GM12878 (cell line): ENCODE measurements around the gene DMXL1. TPM values are rescaled to one million over a fixed set of nuclear protein-coding genes. Genes with fewer than 3 reads are reported as not detected.

Experiments
- ATAC-seq: fragments of 200-7000 bp; cut with Tn5 transposase; 3 replicates; pipeline ENCODE4 v1.9.1; 2020; ENCODE audit warnings: mild to moderate bottlenecking, moderate library complexity
- BruUV-seq: library from RNA; stranded (reverse); fragments of 400-500 nt; replicated peaks from 2 replicates; lab custom pipeline; 2021; lab: Mats Ljungman, UMichigan
- CTCF ChIA-PET: fragments of 300-600 bp; sonication (Branson Sonifier 250); formaldehyde crosslinking; extraction: SDS; loops from one replicate; lab custom pipeline; 2021; ENCODE audit warnings: inconsistent platforms; lab: Yijun Ruan, JAX
- POLR2A ChIA-PET: fragments of 350-600 bp; formaldehyde crosslinking; extraction: SDS; loops from one replicate; lab custom pipeline; 2021; ENCODE audit warnings: inconsistent platforms; lab: Charles Lee
- RAD21 ChIA-PET: fragments of 300-600 bp; sonication (Branson Sonifier 250); formaldehyde crosslinking; loops from one replicate; lab custom pipeline; 2023; ENCODE audit warnings: antibody characterized with exemption; ENCODE audit not compliant: unreplicated experiment; lab: Charles Lee
- SMC1A ChIA-PET: fragments of 300-600 bp; sonication (Branson Sonifier 250); formaldehyde crosslinking; loops from one replicate; lab custom pipeline; 2023; ENCODE audit not compliant: unreplicated experiment, uncharacterized antibody; lab: Charles Lee
- DNase-seq: peaks from one replicate; pipeline ENCODE4 v3.0.0-alpha.2; 2011; ENCODE audit warnings: low read depth, low spot score
- FAIRE-seq: peaks from 3 replicates; lab custom pipeline; 2011; peaks lifted over from hg19 to GRCh38; lab: Jason Lieb, UNC
- H2AFZ ChIP-seq: 2 replicates; pipeline ENCODE4 v1.6.0; 2011; ENCODE audit warnings: low read depth, low read length, control low read depth; ENCODE audit not compliant: control insufficient read depth
- H3K27ac ChIP-seq: 2 replicates; pipeline ENCODE4 v1.5.1; 2011; ENCODE audit warnings: control low read depth; ENCODE audit not compliant: control insufficient read depth, insufficient read depth
- H3K27me3 ChIP-seq, 2 experiments: replicated peaks in 1 of 2; 2 replicates each; pipeline versions ENCODE4 v1.6.0 to v1.6.1; 2011; ENCODE audit warnings: low read length in 1 of 2; ENCODE audit not compliant: control insufficient read depth in 2 of 2, insufficient read depth in 2 of 2
- H3K36me3 ChIP-seq, 2 experiments: 2 replicates each; pipeline ENCODE4 v1.5.1; 2011; ENCODE audit warnings: low read length in 1 of 2; ENCODE audit not compliant: control insufficient read depth in 2 of 2, insufficient read depth in 2 of 2
- H3K4me1 ChIP-seq: 2 replicates; pipeline ENCODE4 v1.6.1; 2011; ENCODE audit warnings: mild to moderate bottlenecking, low read length, moderate library complexity, mixed read lengths; ENCODE audit not compliant: control insufficient read depth, insufficient read depth
- H3K4me2 ChIP-seq: 2 replicates; pipeline ENCODE4 v1.6.0; 2011; ENCODE audit warnings: control low read depth; ENCODE audit not compliant: control insufficient read depth, insufficient read depth
- H3K4me3 ChIP-seq: fragments of 200-600 bp; sonication (generic); 2 replicates; pipeline ENCODE4 v1.5.1; 2016
- H3K79me2 ChIP-seq: 2 replicates; pipeline ENCODE4 v1.6.0; 2011; ENCODE audit warnings: low read length; ENCODE audit not compliant: control insufficient read depth, insufficient read depth
- H3K9ac ChIP-seq: 2 replicates; pipeline ENCODE4 v1.8.0; 2011; ENCODE audit warnings: low read length, control low read depth, mixed read lengths; ENCODE audit not compliant: control insufficient read depth, insufficient read depth
- H3K9me3 ChIP-seq: replicated peaks from 3 replicates; pipeline ENCODE4 v1.5.1; 2011; ENCODE audit warnings: mild to moderate bottlenecking, low read length; ENCODE audit not compliant: control insufficient read depth, insufficient read depth
- H4K20me1 ChIP-seq: 2 replicates; pipeline ENCODE4 v1.6.0; 2011; ENCODE audit not compliant: control insufficient read depth, insufficient read depth
- CBFB ChIP-seq: IDR thresholded peaks from 2 replicates; pipeline ENCODE4 v1.6.1; 2016; ENCODE audit warnings: antibody characterized with exemption, low read depth
- CBX3 ChIP-seq: fragments of 200-600 bp; sonication (generic); IDR thresholded peaks from 2 replicates; pipeline ENCODE4 v1.6.1; 2016; ENCODE audit warnings: low read depth, borderline replicate concordance
- EZH2 ChIP-seq: IDR thresholded peaks from 2 replicates; pipeline ENCODE4 v1.6.1; 2012; ENCODE audit warnings: low read depth, mild to moderate bottlenecking, control low read depth, inconsistent platforms, low read length, borderline replicate concordance; ENCODE audit not compliant: control insufficient read depth
- HSF1 ChIP-seq: fragments of 150-350 bp; IDR thresholded peaks from 2 replicates; pipeline ENCODE4 v1.6.1; 2014; ENCODE audit warnings: mild to moderate bottlenecking, low read depth, low read length
- LARP7 ChIP-seq: fragments of 450-650 bp; IDR thresholded peaks from 2 replicates; pipeline ENCODE4 v1.6.1; 2017; ENCODE audit warnings: mild to moderate bottlenecking
- MEF2A ChIP-seq: IDR thresholded peaks from 2 replicates; pipeline ENCODE4 v1.6.1; 2011; ENCODE audit warnings: low read depth, mild to moderate bottlenecking, low read length, moderate library complexity; ENCODE audit not compliant: insufficient read depth
- MXI1 ChIP-seq: fragments of 150-350 bp; IDR thresholded peaks from 2 replicates; pipeline ENCODE4 v1.6.1; 2011; ENCODE audit warnings: low read depth, mild to moderate bottlenecking, inconsistent platforms, low read length, improper control_type of control experiment
- MYB ChIP-seq: fragments of 150-350 bp; IDR thresholded peaks from 2 replicates; pipeline ENCODE4 v1.6.1; 2014; ENCODE audit warnings: mild to moderate bottlenecking, low read depth, low read length, borderline replicate concordance
- NRF1 ChIP-seq: conservative IDR thresholded peaks from 2 replicates; pipeline ENCODE4 v1.6.1; 2011; ENCODE audit warnings: mild to moderate bottlenecking, low read depth, low read length, improper control_type of control experiment
- RAD51 ChIP-seq: fragments of 450-650 bp; IDR thresholded peaks from 2 replicates; pipeline ENCODE4 v1.6.1; 2016; ENCODE audit warnings: moderate library complexity, mild to moderate bottlenecking, inconsistent platforms
- RELB ChIP-seq: fragments of 450-650 bp; IDR thresholded peaks from 2 replicates; pipeline ENCODE4 v1.6.1; 2017; ENCODE audit warnings: low read depth, mild to moderate bottlenecking, moderate library complexity
- SMAD1 ChIP-seq: fragments of 450-650 bp; IDR thresholded peaks from 2 replicates; pipeline ENCODE4 v1.6.1; 2018; ENCODE audit warnings: mild to moderate bottlenecking, low read depth; ENCODE audit not compliant: partially characterized antibody
- USF2 ChIP-seq: IDR thresholded peaks from 2 replicates; pipeline ENCODE4 v1.6.1; 2011; ENCODE audit warnings: low read depth, low read length, improper control_type of control experiment, borderline replicate concordance
- ZNF24 ChIP-seq: fragments of 450-650 bp; IDR thresholded peaks from 2 replicates; pipeline ENCODE4 v1.6.1; 2017; ENCODE audit warnings: antibody characterized with exemption, mild to moderate bottlenecking
- ZNF687 ChIP-seq: fragments of 450-650 bp; IDR thresholded peaks from 2 replicates; pipeline ENCODE4 v1.6.1; 2017; ENCODE audit warnings: mild to moderate bottlenecking, moderate library complexity
- WGBS: methylation state at CpG from one replicate; pipeline ENCODE4 v1.1.6; 2016; ENCODE audit warnings: low lambda C conversion rate; ENCODE audit not compliant: insufficient replicate concordance, insufficient coverage; ENCODE audit errors: missing lambda C conversion rate; 5-methylcytosine and 5-hydroxymethylcytosine counted together
- in situ Hi-C: fragments of 300-500 bp; cut with MboI; formaldehyde crosslinking; loops from 9 replicates; pipeline ENCODE4 v1.14.3; 2018; ENCODE audit warnings: mixed read lengths
- intact Hi-C: fragments of 100-400 bp; cut with micrococcal nuclease; formaldehyde crosslinking; loops from one replicate; pipeline ENCODE4 v1.14.2; 2022; ENCODE audit not compliant: unreplicated experiment
- polyA plus RNA-seq, 11 experiments: library from polyadenylated mRNA; depleted of rRNA in 4 of 11; unstranded in 6 of 11; stranded (reverse) in 5 of 11; fragments of >200 nt; fragmentation: Nextera tagmentation in 4 of 11; fragmentation: Illumina TruSeq in 1 of 11; extraction: Ambion mirVana in 4 of 11; extraction: Trizol in 1 of 11; gene quantifications; 1 replicate in 1 of 11; 2 replicates in 10 of 11; pipeline versions ENCODE4 v1.2.1 to v1.2.3, GENCODE V29; 2011 to 2016; ENCODE audit warnings: inconsistent platforms in 2 of 11, missing spikeins in 2 of 11, low read depth in 1 of 11
- total RNA-seq, 4 experiments: library from RNA; depleted of rRNA in 3 of 4; stranded (reverse); fragments of >200 nt in 3 of 4; fragmentation: Illumina TruSeq in 1 of 4; extraction: Trizol in 1 of 4; gene quantifications; 2 replicates each; pipeline versions ENCODE4 v1.2.1 to v1.2.3, GENCODE V29; 2013 to 2021

DMXL1 gene
- total and polyA plus RNA-seq, 10 of the 15 experiments (the other 5 are each of a cell fraction or from before 2014, with no cell fraction given) = 9.1 to 67.7 (median 34.1) TPM

GRCh38 chr5:119279093-119279492 lies 208.2 kb downstream of the DMXL1 start (continued):
- TF ChIP-seq CBFB (no peak), MYB (no peak), RAD51 (no peak), MEF2A (no peak), LARP7 (no peak), ZNF687 (no peak)

- FAIRE-seq = no peak
- Histone ChIP-seq H3K4me3 (no peak overlapping the region), H3K27ac (no peak overlapping the region), H3K4me1 (peaks cover 39% of the 10 kb centered on the region), H3K79me2 (peaks cover 88% of the 10 kb centered on the region), H3K36me3 (no peaks in the 10 kb centered on the region; a peak in 2 of 4 replicates), H3K27me3 (no peaks in the 10 kb centered on the region), H3K4me2 (no peak overlapping the region), H4K20me1 (no peaks in the 10 kb centered on the region), H3K9ac (no peak overlapping the region), H2AFZ (no peak overlapping the region), H3K9me3 (no peaks in the 10 kb centered on the region)
- RAD21 ChIA-PET = interaction anchor here (0.9 kb wide), 1 partner anchor 35 kb away, joined by 4 read pairs; no protein-coding TSS in a partner anchor
- BruUV-seq = no TSS peak
- intact Hi-C loops (no loop called here), in situ Hi-C loops (loop anchor here (25.0 kb wide), 1 partner anchor 1182 kb away; the partner anchor contains the start of gene PRR16)
- CTCF ChIA-PET = interaction anchor here (1.3 kb wide), 1 partner anchor 131 kb away, joined by 3 read pairs; no protein-coding TSS in a partner anchor
- WGBS = 53% methylated on average over 3 of the region's 3 CpGs
- no peak for DNase-seq
- POLR2A ChIA-PET = interaction anchor here (1.8 kb wide), 1 partner anchor 32 kb away, joined by 7 read pairs; no protein-coding TSS in a partner anchor
- no peak for ATAC-seq
- SMC1A ChIA-PET = interaction anchor here (0.8 to 2.3 kb wide), 7 partner anchors 8 to 51 kb away, joined by 3 to 20 read pairs (median 5); no protein-coding TSS in a partner anchor
- no peak for TF ChIP-seq CBX3
- TF ChIP-seq EZH2 = no peak
- TF ChIP-seq HSF1 = no peak
- no peak for TF ChIP-seq SMAD1
- TF ChIP-seq NRF1 = no peak
- no peak for TF ChIP-seq USF2
- no peak for TF ChIP-seq ZNF24
- TF ChIP-seq RELB = no peak
- TF ChIP-seq MXI1 = no peak
Measured at GRCh38 chr5:119280380-119280779, 209.5 kb downstream of the DMXL1 start.
